ENCODE results near the gene TRAPPC13. TPM values are rescaled to one million over a fixed set of nuclear protein-coding genes. Genes with fewer than 3 reads are reported as not detected.

The TRAPPC13 gene
- total and polyA plus RNA-seq, 10 of the 15 experiments (the other 5 are each of a cell fraction or from before 2014, with no cell fraction given) = 16.5 to 35.6 (median 25.0) TPM

GRCh38 chr5:65647941-65648340 lies 23.1 kb downstream of the TRAPPC13 start (continued):
- TF ChIP-seq ZBTB4 (CRISPR knock-in tag; IDR thresholded peaks at IDR 0.05) = no peak
- TF ChIP-seq SIX5 (IDR thresholded peaks at IDR 0.05; ENCODE audit: low read depth, low read length, severe bottlenecking) = no peak
- no peak for TF ChIP-seq NFXL1 (IDR thresholded peaks at IDR 0.05; ENCODE audit: borderline replicate concordance)
- no peak for TF ChIP-seq SP1 (IDR thresholded peaks at IDR 0.05; ENCODE audit: low read depth, low read length)
- no peak for TF ChIP-seq ZZZ3 (IDR thresholded peaks at IDR 0.05; ENCODE audit: control insufficient read depth, insufficient read length, low read depth)
- no peak for TF ChIP-seq NFYA (IDR thresholded peaks at IDR 0.05; ENCODE audit: borderline replicate concordance, low read depth, low read length)

- no peaks in the 10 kb centered on the region for H3K79me2 ChIP-seq (ENCODE audit: control insufficient read depth, insufficient read depth, low read length)
- DNase-seq (ENCODE audit: low read depth, low spot score) = no peak
- no peak overlapping the region for H3K27ac ChIP-seq (ENCODE audit: control insufficient read depth, insufficient read depth)
- H3K36me3 ChIP-seq (ENCODE audit: control insufficient read depth in 2 of 2, insufficient read depth in 2 of 2, low read length in 1 of 2) = 0 out of 4 replicates have a peak, but pooled peaks cover 0 to 2% of the 10 kb centered on the region in 2 experiments
- no peaks in the 10 kb centered on the region for H3K4me1 ChIP-seq (ENCODE audit: control insufficient read depth, insufficient read depth, low read length)
- SMC1A ChIA-PET (ENCODE audit: uncharacterized antibody, unreplicated experiment) = interaction anchor here (0.9 to 1.4 kb wide), 3 partner anchors 8 to 14 kb away, joined by 3 to 4 read pairs (median 4); no protein-coding TSS in a partner anchor
- H4K20me1 ChIP-seq (ENCODE audit: control insufficient read depth, insufficient read depth) = no peaks in the 10 kb centered on the region
- no peaks in the 10 kb centered on the region for H3K27me3 ChIP-seq (replicated peaks in 1 of 2; ENCODE audit: control insufficient read depth in 2 of 2, insufficient read depth in 2 of 2, low read length in 1 of 2)
- CTCF ChIA-PET = interaction anchor here (0.9 to 1.4 kb wide), 2 partner anchors 9 to 19 kb away, joined by 3 to 10 read pairs; no protein-coding TSS in a partner anchor
- intact Hi-C loops (cut with micrococcal nuclease; ENCODE audit: unreplicated experiment) = no loop called here
- FAIRE-seq = no peak
- ATAC-seq = no peak
- POLR2A ChIA-PET = interaction anchor here (1.0 kb wide), 1 partner anchor 9 kb away, joined by 3 read pairs; no protein-coding TSS in a partner anchor
- 79% methylated on average over 5 of the region's 5 CpGs for WGBS (ENCODE audit: insufficient coverage, insufficient replicate concordance, low lambda C conversion rate, missing lambda C conversion rate)
- no TSS peak for BruUV-seq (replicated peaks)
- H3K9me3 ChIP-seq (replicated peaks; ENCODE audit: control insufficient read depth, insufficient read depth, low read length) = no peaks in the 10 kb centered on the region
- no peak overlapping the region for H3K4me2 ChIP-seq (ENCODE audit: control insufficient read depth, insufficient read depth)
- H2AFZ ChIP-seq (ENCODE audit: control insufficient read depth, low read depth, low read length) = no peak overlapping the region
- H3K4me3 ChIP-seq = no peak overlapping the region
- RAD21 ChIA-PET (ENCODE audit: unreplicated experiment) = interaction anchor here (1.2 kb wide), 1 partner anchor 92 kb away, joined by 4 read pairs; no protein-coding TSS in a partner anchor
- H3K9ac ChIP-seq (ENCODE audit: control insufficient read depth, insufficient read depth, low read length) = no peak overlapping the region
- in situ Hi-C loops (cut with MboI) = no loop called here
- TF ChIP-seq SP1 (IDR thresholded peaks at IDR 0.05; ENCODE audit: low read depth, low read length) (no peak), CUX1 (IDR thresholded peaks at IDR 0.05; ENCODE audit: insufficient replicate concordance, low read depth, low read length) (no peak), CBFB (IDR thresholded peaks at IDR 0.05; ENCODE audit: low read depth) (no peak), ZNF207 (IDR thresholded peaks at IDR 0.05; ENCODE audit: borderline replicate concordance) (no peak)
Measured at GRCh38 chr5:65651144-65651543, 26.3 kb downstream of the TRAPPC13 start.

Data from GM12878 (cell line).